ENCODE results near the gene NBAS. TPM values are rescaled to one million over a fixed set of nuclear protein-coding genes. Genes with fewer than 3 reads are reported as not detected.

Gene NBAS
- total RNA-seq, 4 donors from 2014 or later = 34.0 to 51.2 (median 41.9) TPM

- TF ChIP-seq CTCF (IDR thresholded peaks at IDR 0.05; ENCODE audit: low read depth) = no peak
Measured at GRCh38 chr2:15181092-15181745, 379.9 kb downstream of the NBAS start.

- TF ChIP-seq CTCF (IDR thresholded peaks at IDR 0.05; ENCODE audit: low read depth) = no peak
Measured at GRCh38 chr2:15180379-15180778, 380.8 kb downstream of the NBAS start.

- TF ChIP-seq CTCF (IDR thresholded peaks at IDR 0.05; ENCODE audit: low read depth) = no peak
Measured at GRCh38 chr2:15178946-15179345, 382.2 kb downstream of the NBAS start.

- no peak for TF ChIP-seq CTCF (IDR thresholded peaks at IDR 0.05; ENCODE audit: low read depth)
Measured at GRCh38 chr2:15177103-15177502, 384.0 kb downstream of the NBAS start.

- no peak for TF ChIP-seq CTCF (IDR thresholded peaks at IDR 0.05; ENCODE audit: low read depth)
Measured at GRCh38 chr2:15176604-15177003, 384.5 kb downstream of the NBAS start.

GRCh38 chr2:15174567-15174966 lies 386.6 kb downstream of the NBAS start:
- TF ChIP-seq CTCF (IDR thresholded peaks at IDR 0.05; ENCODE audit: low read depth) = no peak

GRCh38 chr2:15173501-15173900 lies 387.6 kb downstream of the NBAS start:
- TF ChIP-seq CTCF (IDR thresholded peaks at IDR 0.05; ENCODE audit: low read depth) = no peak

All from subcutaneous adipose tissue (tissue), 4 donors.